Fibroblast of skin of scalp (primary cell): ENCODE data around the gene MED14.

Experiments used
- DNase-seq: peaks from one replicate; pipeline ENCODE4 v3.0.0-alpha.2; 2013

The MED14 gene

DNA sequence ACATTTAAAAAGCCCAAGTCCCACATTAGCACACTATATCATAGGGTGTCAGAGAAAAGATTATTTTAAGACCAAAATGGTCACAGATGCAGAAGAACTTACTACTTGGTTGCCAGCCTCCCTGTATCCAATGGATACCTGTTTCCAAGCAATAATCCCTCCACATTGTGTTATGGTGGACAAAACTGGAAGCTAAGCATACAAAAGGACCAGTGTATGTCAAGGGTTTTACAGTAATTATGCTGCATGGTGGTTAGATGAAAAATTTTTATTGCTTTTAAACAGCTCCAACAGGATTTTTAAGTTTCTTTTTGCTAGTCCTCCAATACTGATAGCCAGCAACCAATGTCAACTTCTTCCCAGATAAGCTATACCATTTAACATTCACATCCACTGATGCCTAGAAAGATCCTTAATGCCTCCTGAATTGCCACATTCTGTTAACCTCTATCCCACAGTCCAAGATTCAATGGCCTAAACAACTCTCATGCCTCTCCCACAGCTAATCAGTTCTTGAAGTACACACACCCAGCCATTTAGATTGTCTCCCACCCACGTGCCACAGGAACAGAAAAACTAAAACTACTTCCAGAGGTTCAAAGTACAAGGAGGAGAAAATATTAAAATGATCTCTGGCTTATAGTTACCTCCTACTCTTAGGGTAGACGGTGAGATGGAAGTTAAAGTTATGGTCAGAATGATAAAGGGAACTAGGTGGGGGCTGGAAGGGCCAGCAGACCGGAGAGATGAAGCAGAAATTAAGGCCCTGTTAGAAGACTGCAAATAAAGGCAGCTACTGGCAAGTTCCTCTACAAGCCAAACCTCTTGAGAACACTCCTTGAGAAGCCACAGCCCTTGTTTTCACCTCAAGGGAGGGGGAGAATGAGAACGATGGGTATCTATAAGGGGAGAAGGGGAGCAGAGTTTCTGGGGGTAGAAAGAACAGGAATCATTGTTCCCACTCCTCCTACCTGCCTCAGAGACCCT is 5.5 kb downstream of the MED14 start:
- DNase-seq, result no peak

DNA sequence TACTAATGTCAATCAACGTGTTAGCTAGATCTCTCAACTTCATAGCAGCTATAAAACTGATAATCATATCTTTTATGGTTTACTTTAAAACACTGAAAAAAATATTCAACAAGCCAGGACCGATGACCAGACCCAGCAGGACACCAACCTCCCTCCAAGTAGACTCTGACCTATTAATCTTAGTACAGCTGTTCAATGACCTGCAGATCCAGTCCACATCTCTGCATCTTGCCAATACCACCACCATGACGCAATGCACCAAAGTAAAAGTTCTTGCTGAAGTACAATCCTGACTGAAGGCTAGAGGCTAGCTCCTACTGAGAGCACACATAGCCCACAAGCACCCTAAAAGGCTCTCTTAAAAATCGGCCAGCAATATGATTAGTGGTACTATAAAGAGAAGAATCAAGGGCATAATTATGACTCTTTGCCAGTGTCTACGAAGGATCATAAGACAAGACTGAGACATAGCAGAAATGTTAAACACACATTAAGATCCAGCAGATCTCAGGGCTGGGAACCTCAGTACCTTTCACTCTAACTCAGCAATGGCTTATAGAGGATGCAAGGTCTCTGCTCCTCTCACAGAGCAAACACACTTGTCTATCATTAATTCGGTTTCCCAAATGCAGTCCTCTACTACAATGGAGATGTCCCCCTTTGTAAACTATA is 7.6 kb downstream of the MED14 start:
- DNase-seq, result no peak

DNA sequence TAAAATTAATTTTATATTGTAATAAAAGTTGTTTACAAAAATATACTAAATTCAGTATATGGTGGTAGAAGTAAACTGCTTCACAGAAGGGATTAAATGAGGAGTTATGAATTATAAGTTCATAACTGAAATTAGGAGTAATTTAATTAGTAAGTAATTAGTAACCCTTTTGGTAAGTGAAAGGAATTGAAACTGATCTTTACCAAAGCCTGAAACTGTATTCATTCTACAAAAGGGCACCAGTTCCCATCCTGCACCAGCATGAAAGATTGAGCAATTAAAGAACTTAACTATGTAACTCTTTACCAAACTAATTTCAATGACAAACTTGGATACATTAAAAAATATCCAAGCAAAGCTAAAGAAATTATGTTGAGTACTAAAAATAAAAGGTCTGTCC is 8.2 kb downstream of the MED14 start:
- DNase-seq, result no peak

GRCh38 chrX:40722930-40723329 is 12.4 kb downstream of the MED14 start:
- DNase-seq, result no peak

- DNase-seq, result no peak
Measured at GRCh38 chrX:40721489-40722106, 13.7 kb downstream of the MED14 start.

- no peak for DNase-seq
Measured at GRCh38 chrX:40720792-40721191, 14.6 kb downstream of the MED14 start.

- no peak for DNase-seq
Measured at GRCh38 chrX:40720339-40720738, 15.0 kb downstream of the MED14 start.

DNA sequence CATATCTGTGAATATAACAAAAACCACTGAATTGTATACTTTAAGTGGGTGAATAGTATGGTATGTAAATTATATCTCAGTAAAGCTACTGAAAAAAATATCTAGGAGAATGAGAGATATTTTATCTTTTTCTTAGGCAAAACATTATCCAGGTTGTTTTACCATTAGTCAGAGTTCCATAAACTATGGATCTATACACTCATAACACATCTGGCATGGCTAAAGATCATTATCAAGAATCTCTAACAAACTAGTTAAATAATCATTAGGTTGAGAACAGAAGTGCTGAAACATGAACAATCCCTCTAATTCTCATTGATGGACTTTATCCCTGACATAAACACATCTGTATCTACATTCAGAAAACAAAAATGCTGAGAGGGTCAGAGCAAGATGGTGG is 15.6 kb downstream of the MED14 start:
- DNase-seq, result no peak

GRCh38 chrX:40719218-40719617 is 16.1 kb downstream of the MED14 start:
- DNase-seq, result peak; percentile 72

DNA sequence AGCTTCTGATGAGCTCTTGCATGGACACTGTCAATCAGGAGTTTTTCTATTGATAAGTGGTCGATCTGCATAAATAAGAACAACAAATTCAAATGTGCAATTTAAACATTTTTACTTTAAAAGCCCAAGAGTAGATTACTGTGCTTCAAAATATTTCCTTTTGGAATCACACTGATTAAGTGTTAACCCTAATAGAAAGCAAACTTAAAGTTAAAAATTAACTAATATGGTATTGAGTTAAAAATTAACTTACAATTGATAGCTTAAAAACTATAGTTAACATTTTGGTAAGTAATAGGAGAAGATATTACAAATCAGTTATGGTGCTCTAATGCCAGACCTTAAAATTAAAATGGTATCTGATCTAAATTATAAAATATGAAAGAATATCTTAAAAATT is 25.9 kb downstream of the MED14 start:
- DNase-seq, result no peak

GRCh38 chrX:40705658-40706312 is 29.6 kb downstream of the MED14 start:
- DNase-seq, result no peak

GRCh38 chrX:40700640-40701342 is 34.6 kb downstream of the MED14 start:
- DNase-seq, result no peak

DNA sequence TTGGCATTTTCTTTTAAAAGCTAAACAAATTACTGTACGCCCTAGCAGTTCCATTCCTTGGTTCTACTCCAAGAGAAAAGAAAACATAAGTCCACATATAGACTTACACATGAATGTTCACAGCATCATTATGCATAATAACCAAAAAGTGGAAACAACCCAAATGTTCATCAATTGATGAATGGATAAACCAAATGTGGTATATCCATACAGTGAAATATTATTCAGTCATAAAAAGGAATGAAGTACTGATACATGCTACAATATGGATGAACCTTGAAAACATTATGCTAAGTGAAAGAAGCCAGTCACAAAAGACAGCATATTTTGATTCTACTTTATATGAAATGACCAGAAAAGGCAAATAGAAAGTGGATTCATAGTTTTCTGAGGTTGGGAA is 36.5 kb downstream of the MED14 start:
- no peak for DNase-seq

DNA sequence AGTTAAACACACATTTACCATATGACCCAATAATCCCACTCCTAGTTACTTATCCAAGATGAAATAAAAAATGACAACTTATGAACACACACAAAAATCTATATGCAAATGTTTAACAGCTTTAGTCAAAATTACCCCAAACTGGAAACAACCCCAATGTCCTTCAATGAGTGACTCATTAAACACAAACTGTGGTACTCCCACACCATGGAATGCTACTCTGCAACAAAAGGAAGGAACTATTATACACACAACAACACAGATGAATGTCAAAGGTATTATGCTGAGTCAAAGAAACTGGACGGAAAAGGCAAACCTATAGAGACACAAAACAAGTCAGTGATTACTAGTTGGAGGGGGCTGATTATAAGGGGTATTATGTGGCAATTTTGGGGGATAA is 40.5 kb downstream of the MED14 start:
- no peak for DNase-seq

DNA sequence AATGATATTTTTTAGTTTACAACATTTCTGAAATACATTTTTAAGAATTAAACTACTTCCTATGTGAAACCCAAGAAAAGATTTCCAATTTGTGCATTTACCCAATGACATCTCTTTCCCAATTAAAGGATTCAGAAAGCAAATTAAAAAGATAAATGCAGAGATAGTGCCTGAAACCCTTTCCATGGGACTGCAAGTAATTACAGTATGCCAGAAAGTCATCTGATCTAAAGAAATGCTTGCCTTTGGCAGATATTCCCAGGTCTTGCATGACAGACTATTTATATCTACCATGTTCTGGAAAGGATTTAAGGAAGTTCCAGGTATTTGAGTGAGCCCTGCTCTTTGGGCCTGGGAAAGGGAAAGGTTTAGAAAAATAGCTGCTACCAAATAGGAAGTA is 46.4 kb downstream of the MED14 start:
- DNase-seq, result no peak

- DNase-seq, result no peak
Measured at GRCh38 chrX:40687169-40687568, 48.2 kb downstream of the MED14 start.

DNA sequence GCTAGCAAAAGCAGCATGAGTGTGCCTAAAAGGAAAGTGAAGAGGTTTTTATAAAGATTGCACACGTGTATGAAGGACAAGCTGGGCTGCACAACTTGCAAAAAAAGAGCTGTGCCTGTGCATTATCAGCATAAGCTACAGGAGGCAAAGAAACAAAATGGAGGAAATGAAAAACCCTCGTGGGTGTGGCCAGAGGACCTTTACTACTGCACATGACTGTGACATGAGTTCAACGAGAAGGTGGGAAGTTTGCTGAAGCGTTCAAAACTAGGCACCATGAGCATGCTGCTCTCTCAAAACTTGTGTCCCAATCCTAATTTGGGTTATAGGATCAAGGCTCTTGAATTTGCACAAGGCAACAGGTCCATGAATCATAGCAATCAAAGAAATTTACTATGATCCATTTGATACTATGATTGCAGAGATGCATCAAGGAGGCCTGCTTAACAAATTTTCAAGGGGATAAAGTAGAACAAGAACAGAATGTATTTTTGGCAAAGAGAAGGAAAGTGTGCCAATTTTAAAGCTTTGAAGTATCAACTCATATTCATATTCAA is 49.9 kb downstream of the MED14 start:
- no peak for DNase-seq

GRCh38 chrX:40684092-40684491 is 51.2 kb downstream of the MED14 start:
- no peak for DNase-seq

DNA sequence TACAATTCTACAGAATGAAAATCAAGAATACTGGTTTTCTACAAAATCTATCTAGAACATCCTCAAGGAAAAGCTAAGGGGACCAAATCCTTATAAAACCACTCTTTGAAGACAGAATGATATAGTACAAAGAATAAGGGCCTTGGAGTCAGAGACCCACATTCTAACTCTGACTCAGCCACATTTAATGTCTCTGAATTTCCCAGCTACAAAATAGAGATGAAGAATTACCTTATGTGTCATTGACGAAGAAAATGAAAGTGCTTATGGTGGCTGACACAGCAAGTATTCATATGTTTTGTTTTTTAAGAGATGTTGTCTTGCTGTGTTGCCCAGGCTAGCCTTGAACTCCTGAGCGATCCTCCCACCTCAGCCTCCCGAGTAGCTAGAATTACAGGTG is 52.1 kb downstream of the MED14 start:
- no peak for DNase-seq

- DNase-seq, result no peak
Measured at GRCh38 chrX:40671126-40671525, 64.2 kb downstream of the MED14 start.

DNA sequence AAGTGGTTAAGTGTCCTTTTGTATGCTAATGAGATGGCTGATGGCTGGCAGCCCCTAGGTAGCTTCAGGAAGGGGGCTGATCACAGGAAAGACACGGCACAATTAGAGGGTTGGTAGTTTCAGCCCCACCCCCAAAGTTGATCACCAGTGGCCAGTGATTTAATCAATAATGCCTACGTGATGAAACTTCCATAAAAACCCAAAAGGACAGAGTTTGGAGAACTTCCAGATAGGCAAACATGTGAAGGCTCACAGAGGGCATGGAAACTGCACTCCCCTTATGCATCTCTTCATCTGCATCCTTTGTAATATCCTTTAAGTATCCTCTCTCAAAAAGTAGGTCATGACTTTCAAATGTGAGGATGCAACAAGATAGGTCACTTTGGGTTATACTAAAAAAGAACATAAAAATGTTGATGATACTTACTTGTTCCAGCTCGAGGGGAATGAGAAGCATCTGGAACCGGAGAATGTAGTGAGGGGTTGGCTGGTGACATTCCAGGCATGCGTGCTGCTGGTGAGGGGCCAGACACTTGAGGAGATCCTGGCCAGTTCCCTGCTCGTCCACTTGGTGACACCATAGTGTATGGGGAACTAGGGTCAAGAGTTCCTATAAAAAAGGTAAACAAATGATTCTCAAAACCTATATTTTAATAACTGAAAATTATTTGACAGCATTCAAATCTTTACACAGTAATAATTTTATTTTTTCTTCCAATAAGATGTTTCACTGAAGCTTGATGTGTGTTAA is 71.3 kb downstream of the MED14 start:
- DNase-seq, result peak; percentile 57
